T-cell (primary cell): Measurements from ENCODE around the gene USP5. TPM values are rescaled to one million over a fixed set of nuclear protein-coding genes. Genes with fewer than 3 reads are reported as not detected.

Experiments
- ATAC-seq, 4 experiments: fragments of 200-7000 bp in 3 of 4; fragments of 150-1000 bp in 1 of 4; cut with Tn5 transposase; replicated peaks in 1 of 4; 1 replicate in 3 of 4; 2 replicates in 1 of 4; pipeline ENCODE4 v1.10.0; 2021; ENCODE audit warnings: moderate library complexity in 3 of 4, mild to moderate bottlenecking in 2 of 4, moderate number of reproducible peaks in 1 of 4
- CTCF ChIA-PET, 2 donors: fragments of 300-600 bp; sonication (Branson Sonifier 250); formaldehyde crosslinking; loops; one replicate each; lab custom pipeline; 2022; ENCODE audit warnings: antibody characterized with exemption in 2 of 2; lab: Charles Lee
- POLR2A ChIA-PET, 2 donors: fragments of 300-600 bp; sonication (Branson Sonifier 250); formaldehyde crosslinking; loops; one replicate each; lab custom pipeline; 2022; ENCODE audit warnings: antibody characterized with exemption in 2 of 2; lab: Charles Lee
- DNase-seq, 35 experiments: peaks; one replicate each; pipeline versions ENCODE4 v3.0.0 to v3.0.0-alpha.2; 2013 to 2023
- H3K27ac ChIP-seq: one replicate; pipeline ENCODE4 v1.5.1; 2013; ENCODE audit warnings: low read length
- H3K27me3 ChIP-seq, 2 experiments: replicated peaks in 1 of 2; 1 replicate in 1 of 2; 2 replicates in 1 of 2; pipeline versions ENCODE4 v1.6.1 to v1.7.0; 2013; ENCODE audit warnings: low read length in 1 of 2, mixed read lengths in 1 of 2; ENCODE audit not compliant: control insufficient read depth in 2 of 2, insufficient read depth in 2 of 2; ENCODE audit errors: extremely low read depth in 1 of 2
- H3K36me3 ChIP-seq, 2 donors: 1 replicate in 1 of 2; 2 replicates in 1 of 2; pipeline versions ENCODE4 v1.6.1 to v1.7.0; 2013; ENCODE audit warnings: low read length in 1 of 2; ENCODE audit not compliant: control insufficient read depth in 2 of 2, insufficient read depth in 1 of 2; ENCODE audit errors: extremely low read depth in 1 of 2
- H3K4me1 ChIP-seq, 2 experiments: 1 replicate in 1 of 2; 2 replicates in 1 of 2; pipeline versions ENCODE4 v1.6.1 to v1.7.0; 2013; ENCODE audit warnings: low read length in 2 of 2, mixed read lengths in 1 of 2; ENCODE audit not compliant: insufficient read depth in 2 of 2, control insufficient read depth in 1 of 2; ENCODE audit errors: extremely low read depth in 1 of 2
- H3K4me3 ChIP-seq, 2 donors: 1 replicate in 1 of 2; 2 replicates in 1 of 2; pipeline versions ENCODE4 v1.5.1 to v1.7.0; 2013; ENCODE audit warnings: mild to moderate bottlenecking in 2 of 2, low read length in 1 of 2, moderate library complexity in 1 of 2; ENCODE audit not compliant: control insufficient read depth in 1 of 2; ENCODE audit errors: extremely low read depth in 1 of 2
- H3K9me3 ChIP-seq: 2 replicates; pipeline ENCODE4 v1.7.0; 2013
- H3K27ac Mint-ChIP-seq, 2 donors: one replicate each; pipeline ENCODE4 v1.8.0; 2020 to 2021; ENCODE audit warnings: mild to moderate bottlenecking in 2 of 2, mixed read lengths in 2 of 2
- H3K27me3 Mint-ChIP-seq, 2 donors: one replicate each; pipeline ENCODE4 v1.8.0; 2021 to 2022; ENCODE audit warnings: mixed read lengths in 2 of 2
- H3K36me3 Mint-ChIP-seq: one replicate; pipeline ENCODE4 v1.8.0; 2021; ENCODE audit warnings: mixed read lengths
- H3K4me1 Mint-ChIP-seq, 3 donors: one replicate each; pipeline ENCODE4 v1.8.0; 2020 to 2022; ENCODE audit warnings: mixed read lengths in 3 of 3, mild to moderate bottlenecking in 1 of 3
- H3K4me3 Mint-ChIP-seq, 3 donors: one replicate each; pipeline ENCODE4 v1.8.0; 2020 to 2022; ENCODE audit warnings: mild to moderate bottlenecking in 3 of 3, mixed read lengths in 3 of 3, moderate library complexity in 3 of 3
- H3K9me3 Mint-ChIP-seq, 3 donors: one replicate each; pipeline ENCODE4 v1.8.0; 2020 to 2022; ENCODE audit warnings: mixed read lengths in 3 of 3
- WGBS: methylation state at CpG from one replicate; pipeline ENCODE4 v1.1.5; 2013; ENCODE audit warnings: missing lambda C conversion rate; ENCODE audit not compliant: insufficient coverage; 5-methylcytosine and 5-hydroxymethylcytosine counted together
- total RNA-seq, 35 experiments: library from RNA in 6 of 35; stranded (reverse) in 6 of 35; fragments of 120-200 nt in 1 of 35; gene quantifications; one replicate each; pipeline versions ENCODE4 v1.2.1 to v1.2.4 and lab custom pipeline; 2013 to 2026

The USP5 gene
- total RNA-seq, 5 donors from 2014 or later (not counting 1 experiment from before 2014, with no cell fraction given): 64.2 to 95.8 (median 85.8) TPM

- peak within 1 kb of the TSS; percentile 62 to 65 for H3K4me3 ChIP-seq
- whole genome bisulfite sequencing: under 1% methylated on average over 62 of the region's 68 CpGs
These were observed 62.4 kb downstream of the USP5 start, which contains the start of gene ENO2 for GRCh38 chr12:6914246-6914946. ENO2 (plus strand) TSS chr12:6914580; CDS start chr12:6915833, 1,253 bp downstream.

GRCh38 chr12:6914947-6915788 lies 63.2 kb downstream of the USP5 start:
- ChIA-PET POLR2A (interaction anchor here in 1 of 2 donors (0.6 to 1.2 kb wide), 2 partner anchors 64 to 215 kb away, joined by 3 to 4 read pairs; partner anchors contain the start of gene CDCA3), CTCF (no interaction called here)
- Mint-ChIP-seq H3K36me3 (peaks cover 21% of the 10 kb centered on the region), H3K9me3 (no peaks in the 10 kb centered on the region), H3K27ac (peak overlapping the region; percentile 91 to 95), H3K4me1 (peaks cover 32 to 44% (median 40%) of the 10 kb centered on the region in 3 donors), H3K4me3 (peak overlapping the region; percentile 89 to 98 (median 92)), H3K27me3 (no peaks in the 10 kb centered on the region)
- H3K4me3 ChIP-seq: peak overlapping the region; percentile 54 to 65
- no peaks in the 10 kb centered on the region for H3K9me3 ChIP-seq
- WGBS: 29% methylated on average over 1 of the region's 29 CpGs
- H3K4me1 ChIP-seq: peaks cover 4 to 28% of the 10 kb centered on the region in 2 experiments
- peaks cover 0 to 18% of the 10 kb centered on the region in 2 donors for H3K36me3 ChIP-seq
- DNase-seq (no peak), ATAC-seq (no peak)
- H3K27ac ChIP-seq: peak overlapping the region; percentile 61
- H3K27me3 ChIP-seq: no peaks in the 10 kb centered on the region

More at GRCh38 chr12:6914246-6914946, 62.4 kb downstream of the USP5 start, which contains the start of gene ENO2:
- ATAC-seq: peak; percentile 93 to 96 (median 96)
- Mint-ChIP-seq H3K4me1 (peaks cover 30 to 40% (median 33%) of the 10 kb centered on the region in 3 donors), H3K27me3 (no peaks in the 10 kb centered on the region), H3K9me3 (no peaks in the 10 kb centered on the region), H3K4me3 (peak within 1 kb of the TSS; percentile 89 to 98 (median 92)), H3K27ac (peak within 1 kb of the TSS; percentile 91 to 95), H3K36me3 (peaks cover 14% of the 10 kb centered on the region)
- CTCF ChIA-PET: interaction anchor here in 1 of 2 donors (0.6 to 0.9 kb wide), 4 partner anchors 41 to 275 kb away, joined by 3 to 4 read pairs (median 4); partner anchors contain the start of genes PEX5 and SPSB2
- DNase-seq: peak; percentile 61 to 91 (median 78)
- Histone ChIP-seq H3K27me3 (no peaks in the 10 kb centered on the region), H3K36me3 (peaks cover 0 to 15% of the 10 kb centered on the region in 2 donors), H3K9me3 (no peaks in the 10 kb centered on the region), H3K4me1 (peaks cover 4 to 28% of the 10 kb centered on the region in 2 experiments), H3K27ac (peak within 1 kb of the TSS; percentile 86)
- POLR2A ChIA-PET: interaction anchor here in 1 of 2 donors (0.6 to 1.2 kb wide), 3 partner anchors 44 to 214 kb away, joined by 3 to 4 read pairs (median 4); partner anchors contain the start of gene CDCA3

- peaks cover 4 to 28% of the 10 kb centered on the region in 2 experiments for H3K4me1 ChIP-seq
- ChIA-PET POLR2A (no interaction called here), CTCF (interaction anchor here in 1 of 2 donors (0.6 kb wide), 1 partner anchor 10 kb away, joined by 4 read pairs; no protein-coding TSS in a partner anchor)
- H3K27ac Mint-ChIP-seq: peak overlapping the region; percentile 91 to 95
- H3K36me3 Mint-ChIP-seq: peaks cover 21% of the 10 kb centered on the region
- no peaks in the 10 kb centered on the region for H3K9me3 Mint-ChIP-seq
- peaks cover 0 to 18% of the 10 kb centered on the region in 2 donors for H3K36me3 ChIP-seq
- H3K27me3 ChIP-seq: no peaks in the 10 kb centered on the region
- ATAC-seq (no peak), DNase-seq (no peak)
- H3K4me3 ChIP-seq: no peak overlapping the region
- peaks cover 32 to 44% (median 40%) of the 10 kb centered on the region in 3 donors for H3K4me1 Mint-ChIP-seq
- H3K9me3 ChIP-seq: no peaks in the 10 kb centered on the region
- no peak overlapping the region for H3K27ac ChIP-seq
- peak overlapping the region; percentile 67 to 98 (median 89) for H3K4me3 Mint-ChIP-seq
- WGBS: 96% methylated on average over 4 of the region's 14 CpGs
- H3K27me3 Mint-ChIP-seq: no peaks in the 10 kb centered on the region
These were observed 63.9 kb downstream of the USP5 start for GRCh38 chr12:6915789-6916285.

Other genes with a start within 250 kb of the USP5 start
- gene CHD4, start 244.8 kb upstream of the USP5 start, total RNA-seq: 100 to 1,000 TPM; 236 to 392 (median 258) TPM
- gene LPAR5, start 216.2 kb upstream of the USP5 start, total RNA-seq: 10 to 100 TPM in 4 of 5 donors, 1 to 10 TPM in 1; 5.8 to 16.0 (median 14.9) TPM
- 10 to 100 TPM in 1 of 5 donors, 1 to 10 TPM in 4; 2.4 to 11.1 (median 6.5) TPM for gene ACRBP, start 204.7 kb upstream of the USP5 start, total RNA-seq
- 10 to 100 TPM; 34.0 to 71.3 (median 64.5) TPM for gene ING4, start 189.0 kb upstream of the USP5 start, total RNA-seq
- 10 to 100 TPM; 68.6 to 82.9 (median 79.4) TPM for gene ZNF384, start 162.8 kb upstream of the USP5 start, total RNA-seq
- gene PIANP, start 151.3 kb upstream of the USP5 start, total RNA-seq: 1 to 10 TPM in 3 of 5 donors, under 1 TPM in 1, not detected in 1; 0.88 to 2.5 (median 2.4) TPM
- 10 to 100 TPM; 18.5 to 33.1 (median 31.8) TPM for gene COPS7A, start 128.1 kb upstream of the USP5 start, total RNA-seq
- gene MLF2, start 99.0 kb upstream of the USP5 start, total RNA-seq: 100 to 1,000 TPM in 1 of 5 donors, 10 to 100 TPM in 4; 83.3 to 125 (median 88.4) TPM
- 10 to 100 TPM in 3 of 5 donors, 1 to 10 TPM in 2; 6.5 to 15.9 (median 10.6) TPM for gene PTMS, start 85.8 kb upstream of the USP5 start, total RNA-seq
- gene LAG3, start 79.6 kb upstream of the USP5 start, total RNA-seq: 10 to 100 TPM in 1 of 5 donors, 1 to 10 TPM in 4; 3.7 to 10.6 (median 7.3) TPM
- 100 to 1,000 TPM; 126 to 205 (median 154) TPM for gene CD4, start 62.6 kb upstream of the USP5 start, total RNA-seq
- gene GPR162, start 30.3 kb upstream of the USP5 start, total RNA-seq: under 1 TPM in 2 of 5 donors, not detected in 3; 0.13 to 0.46 TPM
- 1 to 10 TPM; 4.7 to 9.8 (median 8.0) TPM for gene P3H3, start 23.7 kb upstream of the USP5 start, total RNA-seq
- 1 to 10 TPM in 4 of 5 donors, under 1 TPM in 1; 0.85 to 4.3 (median 3.4) TPM for gene GNB3, start 11.2 kb upstream of the USP5 start, total RNA-seq
- gene CDCA3, start 864 bp upstream of the USP5 start, total RNA-seq: 1 to 10 TPM; 1.1 to 2.7 (median 2.0) TPM
- 100 to 1,000 TPM; 132 to 208 (median 189) TPM for gene TPI1, start 15.4 kb downstream of the USP5 start, total RNA-seq
- 10 to 100 TPM in 3 of 5 donors, 1 to 10 TPM in 2; 6.2 to 25.9 (median 21.8) TPM for gene SPSB2, start 21.2 kb downstream of the USP5 start, total RNA-seq
- 10 to 100 TPM in 2 of 5 donors, 1 to 10 TPM in 3; 8.7 to 13.6 (median 8.8) TPM for gene LRRC23, start 52.7 kb downstream of the USP5 start, total RNA-seq
- 100 to 1,000 TPM in 4 of 5 donors, 10 to 100 TPM in 1; 87.2 to 176 (median 148) TPM for gene ENO2, start 62.4 kb downstream of the USP5 start, total RNA-seq
- 10 to 100 TPM; 34.7 to 44.3 (median 41.7) TPM for gene ATN1, start 75.8 kb downstream of the USP5 start, total RNA-seq
- gene RNU7-1, start 91.7 kb downstream of the USP5 start, total RNA-seq: not detected
- 100 to 1,000 TPM; 256 to 466 (median 412) TPM for gene C12orf57, start 91.9 kb downstream of the USP5 start, total RNA-seq
- gene PTPN6, start 99.2 kb downstream of the USP5 start, total RNA-seq: 100 to 1,000 TPM; 176 to 237 (median 224) TPM
- 100 to 1,000 TPM; 144 to 168 (median 154) TPM for gene PHB2, start 118.5 kb downstream of the USP5 start, total RNA-seq
- gene EMG1, start 118.8 kb downstream of the USP5 start, total RNA-seq: 10 to 100 TPM; 33.6 to 64.5 (median 58.7) TPM
- gene LPCAT3, start 166.3 kb downstream of the USP5 start, total RNA-seq: 10 to 100 TPM; 19.3 to 27.6 (median 22.6) TPM
- gene C1S, start 208.6 kb downstream of the USP5 start, total RNA-seq: 1 to 10 TPM; 1.5 to 5.0 (median 4.5) TPM
- gene C1R, start 240.3 kb downstream of the USP5 start, total RNA-seq: 1 to 10 TPM; 2.2 to 5.9 (median 3.6) TPM